MM.1S (cell line): ENCODE results near the gene SLC4A8.

Source experiments
- EZH2 ChIP-seq: fragments of 300-600 bp; sonication (generic); optimal IDR thresholded peaks from 2 replicates; pipeline ENCODE3; 2017; ENCODE audit warnings: low read depth, mild to moderate bottlenecking, antibody characterized with exemption, low read length, mixed read lengths
- EZH2phosphoT487 ChIP-seq: fragments of 300-600 bp; sonication (generic); IDR thresholded peaks from 2 replicates; pipeline ENCODE4 v1.6.1; 2018; ENCODE audit warnings: antibody characterized with exemption, low read length
- TF ChIP-seq, protein P1 (sequence below): fragments of 300-600 bp; sonication (generic); IDR thresholded peaks from 2 replicates; pipeline ENCODE4 v1.5.1; 2016; ENCODE audit warnings: antibody characterized with exemption, low read length, mixed read lengths

GRCh38 chr12:51517316-51517715 is 92.7 kb downstream of the SLC4A8 start:
- TF ChIP-seq, protein P1, sequence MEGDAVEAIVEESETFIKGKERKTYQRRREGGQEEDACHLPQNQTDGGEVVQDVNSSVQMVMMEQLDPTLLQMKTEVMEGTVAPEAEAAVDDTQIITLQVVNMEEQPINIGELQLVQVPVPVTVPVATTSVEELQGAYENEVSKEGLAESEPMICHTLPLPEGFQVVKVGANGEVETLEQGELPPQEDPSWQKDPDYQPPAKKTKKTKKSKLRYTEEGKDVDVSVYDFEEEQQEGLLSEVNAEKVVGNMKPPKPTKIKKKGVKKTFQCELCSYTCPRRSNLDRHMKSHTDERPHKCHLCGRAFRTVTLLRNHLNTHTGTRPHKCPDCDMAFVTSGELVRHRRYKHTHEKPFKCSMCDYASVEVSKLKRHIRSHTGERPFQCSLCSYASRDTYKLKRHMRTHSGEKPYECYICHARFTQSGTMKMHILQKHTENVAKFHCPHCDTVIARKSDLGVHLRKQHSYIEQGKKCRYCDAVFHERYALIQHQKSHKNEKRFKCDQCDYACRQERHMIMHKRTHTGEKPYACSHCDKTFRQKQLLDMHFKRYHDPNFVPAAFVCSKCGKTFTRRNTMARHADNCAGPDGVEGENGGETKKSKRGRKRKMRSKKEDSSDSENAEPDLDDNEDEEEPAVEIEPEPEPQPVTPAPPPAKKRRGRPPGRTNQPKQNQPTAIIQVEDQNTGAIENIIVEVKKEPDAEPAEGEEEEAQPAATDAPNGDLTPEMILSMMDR = no peak
- TF ChIP-seq EZH2 (no peak), EZH2phosphoT487 (no peak)
